K562 (cell line): ENCODE data around the gene DDX50. TPM values are rescaled to one million over a fixed set of nuclear protein-coding genes. Genes with fewer than 3 reads are reported as not detected.

Experiments used
- ATAC-seq: fragments of 200-7000 bp; cut with Tn5 transposase; 3 replicates; pipeline ENCODE4 v1.9.1; 2020; ENCODE audit warnings: moderate library complexity
- BruUV-seq: library from RNA; stranded (reverse); fragments of 400-500 nt; replicated peaks from 2 replicates; lab custom pipeline; 2021; lab: Mats Ljungman, UMichigan
- CTCF ChIA-PET: fragments of 300-600 bp; formaldehyde crosslinking; extraction: SDS; loops from one replicate; lab custom pipeline; 2021; ENCODE audit warnings: low intra/inter-chr PET ratio; lab: Yijun Ruan, JAX
- POLR2A ChIA-PET: fragments of 300-600, 350-650 bp; sonication (Branson Sonifier 250); formaldehyde crosslinking; extraction: SDS; loops from one replicate; lab custom pipeline; 2021; ENCODE audit warnings: antibody characterized with exemption, inconsistent platforms; lab: Yijun Ruan, JAX
- DNase-seq, 4 experiments: peaks; one replicate each; pipeline versions ENCODE4 v3.0.0 to v3.0.0-alpha.2; 2011 to 2018; ENCODE audit warnings: low spot score in 3 of 4, mixed read lengths in 3 of 4; ENCODE audit errors: extremely low read depth in 1 of 4
- FAIRE-seq: peaks from 2 replicates; lab custom pipeline; 2011; peaks lifted over from hg19 to GRCh38; lab: Jason Lieb, UNC
- H2AFZ ChIP-seq: 2 replicates; pipeline ENCODE4 v1.6.0; 2011; ENCODE audit warnings: low read depth, low read length, control low read depth, inconsistent platforms
- H3K27ac ChIP-seq: fragments of 200-600 bp; 3 replicates; pipeline ENCODE4 v1.8.0; 2011; ENCODE audit warnings: low read depth, mild to moderate bottlenecking, control low read depth, inconsistent platforms, low read length, moderate library complexity, mixed read lengths; ENCODE audit errors: extremely low read depth
- H3K27me3 ChIP-seq, 2 experiments: fragments of 300-600 bp in 1 of 2; 2 replicates in 1 of 2; 3 replicates in 1 of 2; pipeline versions ENCODE4 v1.6.0 to v1.8.0; 2011; ENCODE audit warnings: inconsistent platforms in 2 of 2, low read length in 2 of 2, mild to moderate bottlenecking in 1 of 2, mixed read lengths in 1 of 2, moderate library complexity in 1 of 2; ENCODE audit not compliant: control insufficient read depth in 2 of 2, insufficient read depth in 2 of 2
- H3K36me3 ChIP-seq: fragments of 300-600 bp; 3 replicates; pipeline ENCODE4 v1.8.0; 2011; ENCODE audit warnings: mild to moderate bottlenecking, low read length, inconsistent platforms; ENCODE audit not compliant: control insufficient read depth, insufficient read depth
- H3K4me1 ChIP-seq, 2 experiments: fragments of 200-600 bp in 1 of 2; replicated peaks in 1 of 2; 2 replicates in 1 of 2; 3 replicates in 1 of 2; pipeline versions ENCODE4 v1.5.1 to v1.8.0; 2011; ENCODE audit warnings: inconsistent platforms in 2 of 2, low read length in 2 of 2, mild to moderate bottlenecking in 1 of 2, mixed read lengths in 1 of 2, moderate library complexity in 1 of 2; ENCODE audit not compliant: control insufficient read depth in 2 of 2, insufficient read depth in 2 of 2
- H3K4me2 ChIP-seq: 2 replicates; pipeline ENCODE4 v1.6.1; 2011; ENCODE audit warnings: low read length, control low read depth, inconsistent platforms, mixed read lengths; ENCODE audit not compliant: insufficient read depth
- H3K4me3 ChIP-seq: fragments of 200-600 bp; sonication (generic), shearing (Covaris generic); 2 replicates; pipeline ENCODE4 v1.5.1; 2016; ENCODE audit warnings: control low read depth, inconsistent platforms
- H3K79me2 ChIP-seq: fragments of 200-600 bp; 3 replicates; pipeline ENCODE4 v1.8.0; 2011; ENCODE audit warnings: low read length, inconsistent platforms; ENCODE audit not compliant: control insufficient read depth, insufficient read depth
- H3K9ac ChIP-seq, 2 experiments: 2 replicates each; pipeline versions ENCODE4 v1.6.0 to v1.6.1; 2011; ENCODE audit warnings: low read depth in 2 of 2, low read length in 2 of 2, control low read depth in 1 of 2, inconsistent platforms in 1 of 2, mild to moderate bottlenecking in 1 of 2, mixed read lengths in 1 of 2; ENCODE audit not compliant: insufficient read depth in 1 of 2
- H3K9me1 ChIP-seq: one replicate; pipeline ENCODE4 v1.6.0; 2011; ENCODE audit warnings: inconsistent platforms, mild to moderate bottlenecking, low read length, moderate library complexity; ENCODE audit not compliant: control insufficient read depth, insufficient read depth
- H3K9me3 ChIP-seq: replicated peaks from 2 replicates; pipeline ENCODE4 v1.5.1; 2011; ENCODE audit warnings: low read depth, low read length, inconsistent platforms; ENCODE audit not compliant: control insufficient read depth, insufficient read depth
- H4K20me1 ChIP-seq: replicated peaks from 2 replicates; pipeline ENCODE4 v1.6.1; 2011; ENCODE audit warnings: low read length, inconsistent platforms, mixed read lengths; ENCODE audit not compliant: control insufficient read depth, insufficient read depth
- BRF1 ChIP-seq: IDR thresholded peaks from 3 replicates; pipeline ENCODE4 v1.6.1; 2011; ENCODE audit warnings: borderline replicate concordance, mild to moderate bottlenecking; ENCODE audit not compliant: insufficient read length; ENCODE audit errors: extremely low read depth
- EHMT2 ChIP-seq: fragments of 450-650 bp; IDR thresholded peaks from 2 replicates; pipeline ENCODE4 v1.6.1; 2018; ENCODE audit warnings: antibody characterized with exemption
- HSF4 ChIP-seq: fragments of 250-450 bp; sonication (Bioruptor Pico); IDR thresholded peaks from 2 replicates; pipeline ENCODE4 v2.1.2; 2022; ENCODE audit warnings: mild to moderate bottlenecking, moderate library complexity, borderline replicate concordance
- MCM7 ChIP-seq, 2 experiments: fragments of 450-650 bp; IDR thresholded peaks; 2 replicates each; pipeline ENCODE4 v1.6.1; 2016 to 2018
- MIER1 ChIP-seq: fragments of 450-650 bp; IDR thresholded peaks from 2 replicates; pipeline ENCODE4 v1.6.1; 2016; ENCODE audit warnings: antibody characterized with exemption, mild to moderate bottlenecking, low read depth
- NFIX ChIP-seq: fragments of 250-450 bp; sonication (Bioruptor Pico); IDR thresholded peaks from 2 replicates; pipeline ENCODE4 v1.4.0; 2020; ENCODE audit warnings: low read depth, mild to moderate bottlenecking, moderate library complexity
- NFYB ChIP-seq: IDR thresholded peaks from 2 replicates; pipeline ENCODE4 v1.6.1; 2011; ENCODE audit warnings: mild to moderate bottlenecking, moderate library complexity; ENCODE audit not compliant: insufficient read length; ENCODE audit errors: extremely low read depth
- NR4A1 ChIP-seq, 2 experiments: fragments of 250-450 bp in 1 of 2; fragments of 450-650 bp in 1 of 2; sonication (Bioruptor Pico) in 1 of 2; IDR thresholded peaks; 2 replicates each; pipeline versions ENCODE4 v1.4.0 to v1.6.1; 2016 to 2020; ENCODE audit warnings: mild to moderate bottlenecking in 2 of 2, missing compliant biosample characterization in 1 of 2, missing genetic modification characterization in 1 of 2, moderate library complexity in 1 of 2
- SIN3A ChIP-seq, 2 experiments: fragments of 150-350 bp in 1 of 2; IDR thresholded peaks; 2 replicates each; pipeline ENCODE4 v1.6.1; 2011 to 2016; ENCODE audit warnings: borderline replicate concordance in 2 of 2, low read depth in 2 of 2, low read length in 2 of 2, mild to moderate bottlenecking in 2 of 2, moderate library complexity in 2 of 2; ENCODE audit not compliant: control insufficient read depth in 1 of 2
- SIX5 ChIP-seq, 2 experiments: IDR thresholded peaks; 2 replicates each; pipeline ENCODE4 v1.6.1; 2011; ENCODE audit warnings: low read length in 2 of 2, borderline replicate concordance in 1 of 2, low read depth in 1 of 2, mild to moderate bottlenecking in 1 of 2, moderate library complexity in 1 of 2; ENCODE audit not compliant: insufficient read depth in 1 of 2
- SMAD2 ChIP-seq: fragments of 150-350 bp; IDR thresholded peaks from 2 replicates; pipeline ENCODE4 v1.6.1; 2014; ENCODE audit warnings: low read depth, mild to moderate bottlenecking, low read length
- TOE1 ChIP-seq, 2 experiments: fragments of 450-650 bp in 1 of 2; sonication (generic) in 1 of 2; formaldehyde crosslinking in 1 of 2; IDR thresholded peaks; 2 replicates each; pipeline versions ENCODE4 v1.7.1 to v1.8.0; 2016 to 2022; ENCODE audit warnings: borderline replicate concordance in 2 of 2, mild to moderate bottlenecking in 2 of 2, antibody characterized with exemption in 1 of 2, inconsistent platforms in 1 of 2, low read depth in 1 of 2, missing genetic modification reagents in 1 of 2, moderate library complexity in 1 of 2
- in situ Hi-C: fragments of 300-500 bp; cut with MboI; formaldehyde crosslinking; loops from 4 replicates; pipeline ENCODE4 v1.15.0; 2018; ENCODE audit warnings: inconsistent platforms, mixed read lengths
- intact Hi-C: fragments of 100-400 bp; cut with micrococcal nuclease; formaldehyde crosslinking; loops from 2 replicates; pipeline ENCODE4 v1.14.2; 2022
- polyA plus RNA-seq, 8 experiments: library from polyadenylated mRNA; depleted of rRNA in 4 of 8; stranded (reverse) in 5 of 8; unstranded in 3 of 8; fragments of >200 nt; fragmentation: Nextera tagmentation in 2 of 8; fragmentation: Illumina TruSeq in 1 of 8; extraction: Ambion mirVana in 2 of 8; extraction: Trizol in 1 of 8; gene quantifications; 2 replicates each; pipeline versions ENCODE4 v1.2.1 to v1.2.3, GENCODE V29; 2011 to 2014; ENCODE audit warnings: inconsistent platforms in 1 of 8, missing spikeins in 1 of 8
- total RNA-seq, 7 experiments: library from RNA; depleted of rRNA in 6 of 7; stranded (reverse); fragments of >200 nt in 6 of 7; fragmentation: Illumina TruSeq in 2 of 7; extraction: Trizol in 2 of 7; gene quantifications; 2 replicates each; pipeline versions ENCODE4 v1.2.1 to v1.2.3, GENCODE V29; 2011 to 2021; ENCODE audit warnings: low replicate concordance in 1 of 7
- TF ChIP-seq, protein P1 (sequence below): fragments of 250-450 bp; sonication (Bioruptor Pico); IDR thresholded peaks from 2 replicates; pipeline ENCODE4 v1.5.0; 2022; ENCODE audit warnings: mild to moderate bottlenecking

The DDX50 gene
- total and polyA plus RNA-seq, 9 of the 15 experiments (the other 6 are each of a cell fraction or from before 2014, with no cell fraction given): 36.7 to 86.8 (median 57.4) TPM

DNA sequence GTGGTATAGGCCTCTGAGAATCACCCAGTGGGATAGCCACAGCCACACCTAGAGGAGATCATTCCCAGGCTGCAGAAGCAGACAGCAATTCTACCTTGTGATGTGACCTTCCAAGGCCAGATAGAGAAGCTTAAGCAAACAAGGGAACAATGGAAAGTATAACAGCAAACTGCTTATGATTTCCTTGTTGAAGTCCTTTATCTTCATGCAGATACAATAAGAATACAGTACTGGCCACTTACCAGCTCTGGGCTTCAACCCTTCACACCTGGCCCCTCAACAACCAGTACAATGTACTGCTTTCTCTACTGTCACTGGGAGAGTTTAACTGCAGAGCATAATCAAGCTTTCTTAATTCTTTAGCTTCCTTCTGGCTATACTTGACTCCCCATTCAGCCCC is 22.6 kb upstream of the DDX50 start:
- no peak overlapping the region for H3K4me3 ChIP-seq
- BruUV-seq: no TSS peak
- FAIRE-seq (no peak), ATAC-seq (no peak; the same call in 1 of the 3 replicates), DNase-seq (no peak)
- no peaks in the 10 kb centered on the region for H3K27me3 ChIP-seq
- in situ Hi-C loops: no loop called here
- POLR2A ChIA-PET: interaction anchor here (0.7 kb wide), 1 partner anchor 75 kb away, joined by 3 read pairs; no protein-coding TSS in a partner anchor
- H4K20me1 ChIP-seq: no peaks in the 10 kb centered on the region
- H3K9ac ChIP-seq: no peak overlapping the region
- no peaks in the 10 kb centered on the region for H3K79me2 ChIP-seq
- intact Hi-C loops: no loop called here
- no peaks in the 10 kb centered on the region for H3K9me1 ChIP-seq
- no peak overlapping the region for H2AFZ ChIP-seq
- CTCF ChIA-PET: no interaction called here
- no peak overlapping the region for H3K27ac ChIP-seq
- TF ChIP-seq SIN3A (IDR thresholded peaks at IDR 0.05; ENCODE audit: borderline replicate concordance in 2 of 2, control insufficient read depth in 1 of 2, low read depth in 2 of 2, low read length in 2 of 2) (no peak), MIER1 (no peak), MCM7 (IDR thresholded peaks at IDR 0.05) (no peak), EHMT2 (no peak), NFYB (no peak), SMAD2 (no peak), NFIX (no peak), NR4A1 (CRISPR knock-in tag; IDR thresholded peaks at IDR 0.05) (no peak), NR4A1 (tag; IDR thresholded peaks at IDR 0.05) (no peak), SIX5 (IDR thresholded peaks at IDR 0.05; ENCODE audit: borderline replicate concordance in 1 of 2, insufficient read depth in 1 of 2, low read depth in 1 of 2, low read length in 2 of 2) (no peak), HSF4 (CRISPR knock-in tag) (no peak), TOE1 (IDR thresholded peaks at IDR 0.05; ENCODE audit: borderline replicate concordance) (no peak), TOE1 (CRISPR knock-in tag; IDR thresholded peaks at IDR 0.05; ENCODE audit: borderline replicate concordance, low read depth) (no peak), BRF1 (no peak)
- TF ChIP-seq, protein P1, sequence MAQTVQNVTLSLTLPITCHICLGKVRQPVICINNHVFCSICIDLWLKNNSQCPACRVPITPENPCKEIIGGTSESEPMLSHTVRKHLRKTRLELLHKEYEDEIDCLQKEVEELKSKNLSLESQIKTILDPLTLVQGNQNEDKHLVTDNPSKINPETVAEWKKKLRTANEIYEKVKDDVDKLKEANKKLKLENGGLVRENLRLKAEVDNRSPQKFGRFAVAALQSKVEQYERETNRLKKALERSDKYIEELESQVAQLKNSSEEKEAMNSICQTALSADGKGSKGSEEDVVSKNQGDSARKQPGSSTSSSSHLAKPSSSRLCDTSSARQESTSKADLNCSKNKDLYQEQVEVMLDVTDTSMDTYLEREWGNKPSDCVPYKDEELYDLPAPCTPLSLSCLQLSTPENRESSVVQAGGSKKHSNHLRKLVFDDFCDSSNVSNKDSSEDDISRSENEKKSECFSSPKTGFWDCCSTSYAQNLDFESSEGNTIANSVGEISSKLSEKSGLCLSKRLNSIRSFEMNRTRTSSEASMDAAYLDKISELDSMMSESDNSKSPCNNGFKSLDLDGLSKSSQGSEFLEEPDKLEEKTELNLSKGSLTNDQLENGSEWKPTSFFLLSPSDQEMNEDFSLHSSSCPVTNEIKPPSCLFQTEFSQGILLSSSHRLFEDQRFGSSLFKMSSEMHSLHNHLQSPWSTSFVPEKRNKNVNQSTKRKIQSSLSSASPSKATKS (CRISPR knock-in tag): no peak
- no peaks in the 10 kb centered on the region for H3K4me1 ChIP-seq
- H3K4me2 ChIP-seq: no peak overlapping the region
- no peaks in the 10 kb centered on the region for H3K9me3 ChIP-seq
- no peaks in the 10 kb centered on the region for H3K36me3 ChIP-seq
